Measurements from ENCODE around the gene RGP1. TPM values are rescaled to one million over a fixed set of nuclear protein-coding genes. Genes with fewer than 3 reads are reported as not detected.

RGP1 gene
- 14.2 and 18.5 TPM in 2 replicates for total RNA-seq

GRCh38 chr9:35748858-35749514, at the start of gene RGP1, which contains the start of gene GBA2:
TSS of gene RGP1 (plus strand) at chr9:35749287. CDS start at chr9:35749756, 469 bp downstream.
TSS of gene GBA2 (minus strand) at chr9:35749228. CDS start at chr9:35748704, 524 bp downstream.

GRCh38 chr9:35732185-35732799, 16.8 kb upstream of the RGP1 start, which contains the start of the genes CREB3 and TLN1:
TSS of gene CREB3 (plus strand) at chr9:35732666. CDS start at chr9:35732773, 107 bp downstream.
TSS of gene TLN1 (minus strand) at chr9:35732195. CDS start at chr9:35725694, 6,501 bp downstream.

GRCh38 chr9:35754264-35754663, 5.2 kb downstream of the RGP1 start, which contains the start of gene MSMP:
TSS of gene MSMP (minus strand) at chr9:35754276. CDS start at chr9:35754129, 147 bp downstream.

DNA sequence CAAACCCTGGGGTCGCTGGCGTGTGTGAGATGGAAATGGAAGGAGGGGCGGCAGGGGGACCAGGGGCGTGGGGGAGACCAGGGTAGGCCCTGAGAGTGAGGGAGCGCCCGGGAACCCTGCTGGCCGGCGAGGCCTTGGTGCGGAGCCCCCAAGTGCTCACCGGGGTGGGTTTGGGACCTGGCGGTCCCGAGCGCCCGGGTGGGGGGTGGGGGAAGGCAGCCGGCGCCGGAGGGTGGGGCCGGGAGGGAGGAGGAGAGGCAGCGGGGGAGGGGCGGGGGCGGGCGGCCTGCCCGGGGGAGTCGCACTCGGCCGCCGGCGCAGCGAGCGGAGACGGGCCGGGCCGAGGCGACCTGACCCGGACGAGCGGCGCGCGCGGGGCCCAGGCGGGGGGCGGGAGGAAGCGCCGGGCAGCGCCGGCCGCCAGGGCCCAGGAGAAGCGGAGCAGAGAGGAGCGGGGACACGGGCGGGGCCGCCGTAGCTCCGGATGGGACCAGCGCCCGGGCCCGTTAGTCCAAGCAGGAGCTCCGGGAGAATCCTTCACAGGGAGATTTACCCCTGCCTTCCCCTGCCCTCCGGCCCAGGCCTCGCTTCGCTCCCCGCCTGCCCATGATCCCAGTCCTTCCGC, 42.3 kb downstream of the RGP1 start, which contains the start of gene NPR2:
NPR2 (plus strand) TSS at position 295 of the 625 bp plus-strand sequence. CDS start 818 bp downstream, outside the sequence.

Small RNA genes within 50 kb of the gene (small RNA-seq; reads per million reads assigned to genes)
- gene MIR6853, result 0.63 reads per million

Other genes starting within 250 kb of the RGP1 start
- gene TESK1, start 144.0 kb upstream of the RGP1 start, total RNA-seq, result 6.4 and 9.0 TPM in 2 replicates
- gene CD72, start 130.9 kb upstream of the RGP1 start, total RNA-seq, result not detected in 2 replicates
- not detected in 2 replicates for gene SIT1, start 98.4 kb upstream of the RGP1 start, total RNA-seq
- 17,175 and 23,866 TPM in 2 replicates for gene RMRP, start 91.3 kb upstream of the RGP1 start, total RNA-seq
- gene CCDC107, start 91.0 kb upstream of the RGP1 start, total RNA-seq, result 6.7 and 7.0 TPM in 2 replicates
- gene ARHGEF39, start 84.1 kb upstream of the RGP1 start, total RNA-seq, result 1.5 and 4.2 TPM in 2 replicates
- gene CA9, start 75.4 kb upstream of the RGP1 start, total RNA-seq, result 0.14 TPM in 1 of 2 replicates, not detected in the other
- gene TPM2, start 59.4 kb upstream of the RGP1 start, total RNA-seq, result 122 and 178 TPM in 2 replicates
- 359 and 362 TPM in 2 replicates for gene TLN1, start 17.1 kb upstream of the RGP1 start, total RNA-seq
- gene CREB3, start 16.6 kb upstream of the RGP1 start, total RNA-seq, result 40.8 and 60.0 TPM in 2 replicates
- 107 and 117 TPM in 2 replicates for gene GBA2, start 59 bp upstream of the RGP1 start, total RNA-seq
- 6.0 and 10.2 TPM in 2 replicates for gene MSMP, start 5.0 kb downstream of the RGP1 start, total RNA-seq
- gene NPR2, start 42.3 kb downstream of the RGP1 start, total RNA-seq, result 13.7 and 17.1 TPM in 2 replicates
- gene SPAG8, start 63.0 kb downstream of the RGP1 start, total RNA-seq, result 0.13 and 0.22 TPM in 2 replicates
- 13.9 and 15.2 TPM in 2 replicates for gene HINT2, start 65.8 kb downstream of the RGP1 start, total RNA-seq
- not detected in 2 replicates for gene FAM221B, start 79.4 kb downstream of the RGP1 start, total RNA-seq
- 0.53 and 0.65 TPM in 2 replicates for gene TMEM8B, start 79.9 kb downstream of the RGP1 start, total RNA-seq
- gene OR13J1, start 121.1 kb downstream of the RGP1 start, total RNA-seq, result not detected in 2 replicates
- gene HRCT1, start 156.9 kb downstream of the RGP1 start, total RNA-seq, result 2.0 and 2.7 TPM in 2 replicates
- gene SPAAR, start 160.2 kb downstream of the RGP1 start, total RNA-seq, result 10.6 and 17.7 TPM in 2 replicates
- not detected in 2 replicates for gene OR2S2, start 208.9 kb downstream of the RGP1 start, total RNA-seq

Measured in thoracic aorta endothelial cell (primary cell).